ENCODE measurements around the gene SDR42E1. TPM values are rescaled to one million over a fixed set of nuclear protein-coding genes. Genes with fewer than 3 reads are reported as not detected.

The SDR42E1 gene
- polyA plus RNA-seq, 1 donor (not counting 4 experiments of a cell fraction or from before 2014, with no cell fraction given), result 20.3 TPM

DNA sequence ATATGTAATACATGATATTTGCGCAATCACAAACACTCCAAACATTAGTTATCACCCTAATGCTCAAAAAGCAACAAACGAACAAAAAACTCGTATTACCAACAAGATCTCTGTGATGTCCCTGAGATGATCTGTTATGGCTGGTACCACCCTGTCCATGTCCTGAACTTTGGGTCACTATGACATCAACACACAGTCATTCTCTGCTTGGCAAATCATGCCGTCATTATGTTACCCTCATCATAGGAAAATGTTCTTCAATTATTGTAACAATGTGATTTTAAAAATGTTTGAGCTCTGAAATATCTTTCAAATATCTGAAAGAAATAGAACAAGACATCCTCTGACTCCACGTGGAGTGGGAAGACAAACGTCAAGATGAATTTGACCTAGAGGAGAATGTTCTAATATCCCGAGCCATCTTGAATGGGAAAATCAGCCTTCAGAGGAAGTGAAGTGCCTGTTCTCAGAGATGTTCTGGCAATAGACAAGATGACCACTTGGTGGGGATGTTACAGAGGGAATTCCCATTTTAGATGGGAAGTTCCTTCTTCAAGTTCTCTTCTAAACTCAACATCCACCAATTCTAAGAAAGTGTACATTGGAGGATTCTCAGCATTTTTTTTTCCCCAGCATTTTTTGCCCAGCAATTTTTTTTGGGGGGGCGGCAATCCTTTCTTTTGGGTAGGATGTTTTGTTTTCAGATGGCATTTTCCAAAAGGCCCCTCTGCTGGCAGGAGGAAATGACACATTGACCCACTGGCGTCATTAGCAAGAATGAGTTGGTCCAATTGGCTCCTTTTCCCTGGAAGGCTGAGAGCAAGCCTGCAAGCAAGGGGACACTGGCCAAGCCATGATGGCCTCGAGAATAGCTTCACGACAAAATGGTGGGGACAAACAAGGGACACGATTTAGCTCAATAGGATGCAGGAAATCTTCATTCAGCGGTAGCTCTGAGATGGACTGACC lies 20.1 kb upstream of the SDR42E1 start:
- TF ChIP-seq, protein P1, sequence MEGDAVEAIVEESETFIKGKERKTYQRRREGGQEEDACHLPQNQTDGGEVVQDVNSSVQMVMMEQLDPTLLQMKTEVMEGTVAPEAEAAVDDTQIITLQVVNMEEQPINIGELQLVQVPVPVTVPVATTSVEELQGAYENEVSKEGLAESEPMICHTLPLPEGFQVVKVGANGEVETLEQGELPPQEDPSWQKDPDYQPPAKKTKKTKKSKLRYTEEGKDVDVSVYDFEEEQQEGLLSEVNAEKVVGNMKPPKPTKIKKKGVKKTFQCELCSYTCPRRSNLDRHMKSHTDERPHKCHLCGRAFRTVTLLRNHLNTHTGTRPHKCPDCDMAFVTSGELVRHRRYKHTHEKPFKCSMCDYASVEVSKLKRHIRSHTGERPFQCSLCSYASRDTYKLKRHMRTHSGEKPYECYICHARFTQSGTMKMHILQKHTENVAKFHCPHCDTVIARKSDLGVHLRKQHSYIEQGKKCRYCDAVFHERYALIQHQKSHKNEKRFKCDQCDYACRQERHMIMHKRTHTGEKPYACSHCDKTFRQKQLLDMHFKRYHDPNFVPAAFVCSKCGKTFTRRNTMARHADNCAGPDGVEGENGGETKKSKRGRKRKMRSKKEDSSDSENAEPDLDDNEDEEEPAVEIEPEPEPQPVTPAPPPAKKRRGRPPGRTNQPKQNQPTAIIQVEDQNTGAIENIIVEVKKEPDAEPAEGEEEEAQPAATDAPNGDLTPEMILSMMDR (optimal IDR thresholded peaks at IDR 0.05 in 1 of 3, IDR thresholded peaks at IDR 0.05 in 1 of 3, conservative IDR thresholded peaks at IDR 0.05 in 1 of 3; ENCODE audit: extremely low read depth in 1 of 3, insufficient read depth in 2 of 3, low read length in 3 of 3), result peak; percentile 62 to 77 (median 73)
- TF ChIP-seq EZH2 (IDR thresholded peaks at IDR 0.05; ENCODE audit: low read length), result no peak
- Histone ChIP-seq H3K79me2 (ENCODE audit: control insufficient read depth, insufficient read depth, low read length) (no peaks in the 10 kb centered on the region), H3K36me3 (ENCODE audit: control insufficient read depth in 2 of 2, extremely low read depth in 1 of 2, insufficient read depth in 2 of 2, low read length in 2 of 2) (no peaks in the 10 kb centered on the region), H3K9ac (ENCODE audit: control insufficient read depth, extremely low read depth, insufficient read depth, low read length) (no peak overlapping the region), H3K4me2 (ENCODE audit: control insufficient read depth, extremely low read depth, insufficient read depth, low read depth, low read length) (no peak overlapping the region), H2AFZ (ENCODE audit: control insufficient read depth, low read length) (peak overlapping the region; percentile 8), H4K20me1 (ENCODE audit: control insufficient read depth, extremely low read depth, insufficient read depth, low read length) (no peaks in the 10 kb centered on the region), H3K9me1 (ENCODE audit: control insufficient read depth, extremely low read depth, insufficient read depth, low read length) (no peaks in the 10 kb centered on the region), H3K27me3 (ENCODE audit: control insufficient read depth, extremely low read depth, insufficient read depth, low read length) (no peaks in the 10 kb centered on the region), H3K4me3 (ENCODE audit: control insufficient read depth in 2 of 3, extremely low read depth in 1 of 3, insufficient read depth in 2 of 3, low read depth in 1 of 3, low read length in 3 of 3) (no peak overlapping the region), H3K9me3 (ENCODE audit: control insufficient read depth, low read depth, low read length) (no peaks in the 10 kb centered on the region), H3K27ac (ENCODE audit: control insufficient read depth, insufficient read depth, low read length) (no peak overlapping the region), H3K4me1 (ENCODE audit: control insufficient read depth, extremely low read depth, insufficient read depth, low read length) (peaks cover 54% of the 10 kb centered on the region)
- peak; percentile 76 for FAIRE-seq
- dilution Hi-C loops (cut with MboI; ENCODE audit: extremely low pct_ligation_motif_present, low sequenced_read_pairs), result no loop called here
- no peak for DNase-seq (ENCODE audit: low read depth, low spot score)

DNA sequence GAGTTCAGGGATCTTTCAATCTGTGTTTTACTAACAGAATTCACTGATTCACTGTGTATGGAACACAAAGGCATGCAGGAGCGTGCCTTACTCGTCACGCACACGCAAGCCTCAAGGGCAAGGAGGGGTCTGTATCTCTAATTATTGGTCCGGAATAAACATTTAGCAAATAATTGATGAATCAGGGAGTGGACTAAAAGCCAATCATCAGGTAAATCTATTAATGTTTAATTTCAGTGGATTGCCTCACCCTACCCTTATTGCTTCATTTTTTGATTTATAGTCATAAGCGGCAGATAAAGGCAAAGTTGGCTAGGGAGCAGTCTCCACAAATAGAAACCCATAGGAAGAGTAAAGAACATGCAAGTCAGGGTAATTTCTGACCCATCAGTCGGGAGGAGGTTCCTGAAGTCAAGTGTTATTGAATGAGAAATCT lies 16.4 kb upstream of the SDR42E1 start:
- H3K4me2 ChIP-seq (ENCODE audit: control insufficient read depth, extremely low read depth, insufficient read depth, low read depth, low read length), result peak overlapping the region; percentile 13
- no peaks in the 10 kb centered on the region for H4K20me1 ChIP-seq (ENCODE audit: control insufficient read depth, extremely low read depth, insufficient read depth, low read length)
- H3K9me3 ChIP-seq (ENCODE audit: control insufficient read depth, low read depth, low read length), result no peaks in the 10 kb centered on the region
- TF ChIP-seq EZH2 (IDR thresholded peaks at IDR 0.05; ENCODE audit: low read length), result no peak
- TF ChIP-seq, protein P1 (optimal IDR thresholded peaks at IDR 0.05 in 1 of 3, IDR thresholded peaks at IDR 0.05 in 1 of 3, conservative IDR thresholded peaks at IDR 0.05 in 1 of 3; ENCODE audit: extremely low read depth in 1 of 3, insufficient read depth in 2 of 3, low read length in 3 of 3), result no peak
- H3K27ac ChIP-seq (ENCODE audit: control insufficient read depth, insufficient read depth, low read length), result peak overlapping the region; percentile 59
- FAIRE-seq (peak; percentile 76), DNase-seq (ENCODE audit: low read depth, low spot score) (peak; percentile 40)
- no peak overlapping the region for H3K4me3 ChIP-seq (ENCODE audit: control insufficient read depth in 2 of 3, extremely low read depth in 1 of 3, insufficient read depth in 2 of 3, low read depth in 1 of 3, low read length in 3 of 3)
- peaks cover 25% of the 10 kb centered on the region for H3K4me1 ChIP-seq (ENCODE audit: control insufficient read depth, extremely low read depth, insufficient read depth, low read length)
- peak overlapping the region; percentile 18 for H3K9ac ChIP-seq (ENCODE audit: control insufficient read depth, extremely low read depth, insufficient read depth, low read length)
- dilution Hi-C loops (cut with MboI; ENCODE audit: extremely low pct_ligation_motif_present, low sequenced_read_pairs), result no loop called here
- peak overlapping the region; percentile 61 for H2AFZ ChIP-seq (ENCODE audit: control insufficient read depth, low read length)
- H3K9me1 ChIP-seq (ENCODE audit: control insufficient read depth, extremely low read depth, insufficient read depth, low read length), result no peaks in the 10 kb centered on the region
- H3K79me2 ChIP-seq (ENCODE audit: control insufficient read depth, insufficient read depth, low read length), result no peaks in the 10 kb centered on the region
- H3K36me3 ChIP-seq (ENCODE audit: control insufficient read depth in 2 of 2, extremely low read depth in 1 of 2, insufficient read depth in 2 of 2, low read length in 2 of 2), result no peaks in the 10 kb centered on the region
- H3K27me3 ChIP-seq (ENCODE audit: control insufficient read depth, extremely low read depth, insufficient read depth, low read length), result no peaks in the 10 kb centered on the region

Data from keratinocyte (primary cell).